Cortex of kidney (tissue), 1 donor: Measurements from ENCODE around the gene ATAD3C.

ENCODE experiments used
- DNase-seq: peaks from one replicate; lab custom pipeline; 2025; lab: John Stamatoyannopoulos, UW

ATAD3C gene

GRCh38 chr1:1431845-1432273 is 17.6 kb upstream of the ATAD3C start:
- DNase-seq: no peak

GRCh38 chr1:1432274-1432950 is 17.1 kb upstream of the ATAD3C start:
- no peak for DNase-seq

- no peak for DNase-seq
Observed at GRCh38 chr1:1432951-1433803, 16.3 kb upstream of the ATAD3C start.

GRCh38 chr1:1433804-1434130 is 15.7 kb upstream of the ATAD3C start:
- DNase-seq: no peak

GRCh38 chr1:1434131-1434823 is 15.2 kb upstream of the ATAD3C start:
- DNase-seq: no peak

- no peak for DNase-seq
Observed at GRCh38 chr1:1434824-1435105, 14.7 kb upstream of the ATAD3C start.

GRCh38 chr1:1435106-1435903 is 14.2 kb upstream of the ATAD3C start, which contains the start of gene VWA1:
Gene VWA1, plus strand, starts transcription at chr1:1435690. Its CDS starts 59 bp downstream, at chr1:1435749.
- DNase-seq: no peak

- DNase-seq: no peak
Observed at GRCh38 chr1:1435911-1436629, 13.4 kb upstream of the ATAD3C start.

GRCh38 chr1:1436630-1437032 is 12.9 kb upstream of the ATAD3C start:
- no peak for DNase-seq

GRCh38 chr1:1437033-1437903 is 12.2 kb upstream of the ATAD3C start:
- no peak for DNase-seq

- no peak for DNase-seq
Observed at GRCh38 chr1:1437904-1438376, 11.5 kb upstream of the ATAD3C start.

- DNase-seq: no peak
Observed at GRCh38 chr1:1438531-1439381, 10.7 kb upstream of the ATAD3C start.

- no peak for DNase-seq
Observed at GRCh38 chr1:1439546-1440261, 9.8 kb upstream of the ATAD3C start.

- DNase-seq: no peak
Observed at GRCh38 chr1:1440262-1441001, 9.1 kb upstream of the ATAD3C start.

GRCh38 chr1:1441002-1441888 is 8.2 kb upstream of the ATAD3C start:
- DNase-seq: no peak

- DNase-seq: no peak
Observed at GRCh38 chr1:1442069-1442770, 7.3 kb upstream of the ATAD3C start.
